Karpas-422 (cell line): ENCODE results near the gene TNFRSF11A. TPM values are rescaled to one million over a fixed set of nuclear protein-coding genes. Genes with fewer than 3 reads are reported as not detected.
A peak's percentile ranks its signal among the peaks of the same experiment; 100 is the strongest.

Experiments
- DNase-seq: peaks from one replicate; pipeline ENCODE4 v3.0.0-alpha.2; 2015
- H2AFZ ChIP-seq: fragments of 200-600 bp; sonication (generic); 2 replicates; pipeline ENCODE4 v1.6.1; 2014; ENCODE audit warnings: antibody characterized with exemption, low read length, mixed read lengths
- H3K27ac ChIP-seq: fragments of 200-600 bp; sonication (generic); 2 replicates; pipeline ENCODE4 v1.5.1; 2014; ENCODE audit warnings: mild to moderate bottlenecking, low read length, moderate library complexity
- H3K27me3 ChIP-seq: fragments of 200-600 bp; sonication (generic); 2 replicates; pipeline ENCODE4 v1.6.1; 2014; ENCODE audit warnings: low read length, mixed read lengths
- H3K36me3 ChIP-seq: fragments of 200-600 bp; sonication (generic); 2 replicates; pipeline ENCODE4 v1.6.1; 2014; ENCODE audit warnings: low read length, mixed read lengths; ENCODE audit not compliant: insufficient read depth
- H3K4me1 ChIP-seq: fragments of 200-600 bp; sonication (generic); 2 replicates; pipeline ENCODE4 v1.6.1; 2014; ENCODE audit warnings: mild to moderate bottlenecking, low read length, mixed read lengths
- H3K4me2 ChIP-seq: fragments of 200-600 bp; sonication (generic); 2 replicates; pipeline ENCODE4 v1.6.1; 2014; ENCODE audit warnings: low read length, low read depth, mild to moderate bottlenecking; ENCODE audit not compliant: poor library complexity, severe bottlenecking
- H3K4me3 ChIP-seq: fragments of 200-600 bp; sonication (generic); 2 replicates; pipeline ENCODE4 v1.5.1; 2014; ENCODE audit warnings: mild to moderate bottlenecking, antibody characterized with exemption, low read length, mixed read lengths
- H3K79me2 ChIP-seq: fragments of 200-600 bp; sonication (generic); 2 replicates; pipeline ENCODE4 v1.6.1; 2014; ENCODE audit warnings: mild to moderate bottlenecking, low read length, mixed read lengths
- H3K9ac ChIP-seq: fragments of 200-600 bp; sonication (generic); 2 replicates; pipeline ENCODE4 v1.6.0; 2014; ENCODE audit warnings: low read length
- H3K9me2 ChIP-seq: fragments of 200-600 bp; sonication (generic), shearing (Covaris generic); replicated peaks from 2 replicates; pipeline ENCODE4 v1.6.0; 2014; ENCODE audit warnings: mild to moderate bottlenecking, low read length, moderate library complexity; ENCODE audit not compliant: insufficient read depth
- H3K9me3 ChIP-seq: fragments of 300-700, 200-600 bp; sonication (generic); 2 replicates; pipeline ENCODE4 v1.6.1; 2014; ENCODE audit warnings: low read length, mixed read lengths
- H4K20me1 ChIP-seq: fragments of 200-600 bp; sonication (generic); 2 replicates; pipeline ENCODE4 v1.6.1; 2014; ENCODE audit warnings: mild to moderate bottlenecking, antibody characterized with exemption, low read length, low read depth; ENCODE audit not compliant: insufficient read depth
- total RNA-seq: library from RNA; depleted of rRNA; stranded (reverse); fragments of >200 nt; shearing (Covaris generic); gene quantifications from 2 replicates; pipeline ENCODE4 v1.2.3, GENCODE V29; 2014; ENCODE audit warnings: low replicate concordance

TNFRSF11A gene
- total RNA-seq, 1 experiment from 2014 or later: 1.0 TPM

GRCh38 chr18:62426191-62426488 is 101.0 kb downstream of the TNFRSF11A start:
- peak overlapping the region; percentile 15 for H3K4me2 ChIP-seq
- H3K4me1 ChIP-seq: peaks cover 4% of the 10 kb centered on the region; the same call in 1 of the 2 replicates
- DNase-seq: no peak

GRCh38 chr18:62432176-62432575 is 107.1 kb downstream of the TNFRSF11A start:
- Histone ChIP-seq H3K9ac (no peak overlapping the region), H3K36me3 (no peaks in the 10 kb centered on the region), H3K4me3 (no peak overlapping the region), H3K4me2 (no peak overlapping the region), H4K20me1 (no peaks in the 10 kb centered on the region), H3K27me3 (no peaks in the 10 kb centered on the region), H3K27ac (no peak overlapping the region), H3K9me3 (no peaks in the 10 kb centered on the region), H2AFZ (no peak overlapping the region), H3K9me2 (no peaks in the 10 kb centered on the region), H3K4me1 (no peaks in the 10 kb centered on the region; the same call in 1 of the 2 replicates), H3K79me2 (no peaks in the 10 kb centered on the region)
- DNase-seq: no peak

More at GRCh38 chr18:62426191-62426488, 101.0 kb downstream of the TNFRSF11A start:
- Histone ChIP-seq H4K20me1 (no peaks in the 10 kb centered on the region), H3K36me3 (no peaks in the 10 kb centered on the region), H3K27ac (no peak overlapping the region), H3K9me2 (no peaks in the 10 kb centered on the region), H2AFZ (no peak overlapping the region), H3K9ac (no peak overlapping the region), H3K9me3 (no peaks in the 10 kb centered on the region), H3K79me2 (no peaks in the 10 kb centered on the region), H3K4me3 (no peak overlapping the region), H3K27me3 (no peaks in the 10 kb centered on the region)

- no peaks in the 10 kb centered on the region for H3K4me1 ChIP-seq
- no peaks in the 10 kb centered on the region for H3K9me3 ChIP-seq
Observed at GRCh38 chr18:62434798-62435197, 109.7 kb downstream of the TNFRSF11A start.

GRCh38 chr18:62435435-62436031 is 110.4 kb downstream of the TNFRSF11A start:
- Histone ChIP-seq H3K9me3 (no peaks in the 10 kb centered on the region), H3K36me3 (no peaks in the 10 kb centered on the region), H3K4me2 (no peak overlapping the region), H3K27ac (no peak overlapping the region), H3K9me2 (no peaks in the 10 kb centered on the region), H3K27me3 (no peaks in the 10 kb centered on the region), H3K4me3 (no peak overlapping the region), H4K20me1 (no peaks in the 10 kb centered on the region), H2AFZ (no peak overlapping the region), H3K9ac (no peak overlapping the region), H3K79me2 (no peaks in the 10 kb centered on the region), H3K4me1 (no peaks in the 10 kb centered on the region)
- DNase-seq: no peak

More at GRCh38 chr18:62434798-62435197, 109.7 kb downstream of the TNFRSF11A start:
- Histone ChIP-seq H3K4me3 (no peak overlapping the region), H3K36me3 (no peaks in the 10 kb centered on the region), H2AFZ (no peak overlapping the region), H3K9ac (no peak overlapping the region), H3K9me2 (no peaks in the 10 kb centered on the region), H3K27me3 (no peaks in the 10 kb centered on the region), H4K20me1 (no peaks in the 10 kb centered on the region), H3K79me2 (no peaks in the 10 kb centered on the region), H3K4me2 (no peak overlapping the region), H3K27ac (no peak overlapping the region)
- DNase-seq: no peak

GRCh38 chr18:62436636-62437234 is 111.6 kb downstream of the TNFRSF11A start:
- Histone ChIP-seq H3K79me2 (no peaks in the 10 kb centered on the region), H3K27me3 (no peaks in the 10 kb centered on the region), H3K9ac (no peak overlapping the region), H3K27ac (no peak overlapping the region), H2AFZ (no peak overlapping the region), H3K4me3 (no peak overlapping the region), H3K4me2 (no peak overlapping the region), H3K4me1 (no peaks in the 10 kb centered on the region), H4K20me1 (no peaks in the 10 kb centered on the region), H3K9me3 (no peaks in the 10 kb centered on the region), H3K36me3 (no peaks in the 10 kb centered on the region), H3K9me2 (no peaks in the 10 kb centered on the region)
- no peak for DNase-seq

GRCh38 chr18:62437235-62438017 is 112.3 kb downstream of the TNFRSF11A start:
- Histone ChIP-seq H3K27ac (no peak overlapping the region), H3K9ac (no peak overlapping the region), H2AFZ (no peak overlapping the region)

GRCh38 chr18:62438018-62438329 is 112.9 kb downstream of the TNFRSF11A start:
- no peak overlapping the region for H2AFZ ChIP-seq
- H3K9ac ChIP-seq: no peak overlapping the region
- H3K79me2 ChIP-seq: no peaks in the 10 kb centered on the region
- no peaks in the 10 kb centered on the region for H4K20me1 ChIP-seq
- no peaks in the 10 kb centered on the region for H3K36me3 ChIP-seq
- H3K9me3 ChIP-seq: no peaks in the 10 kb centered on the region
- no peaks in the 10 kb centered on the region for H3K4me1 ChIP-seq
- no peaks in the 10 kb centered on the region for H3K9me2 ChIP-seq
- H3K4me3 ChIP-seq: no peak overlapping the region
- no peaks in the 10 kb centered on the region for H3K27me3 ChIP-seq
- H3K27ac ChIP-seq: no peak overlapping the region
- DNase-seq: no peak
- H3K4me2 ChIP-seq: no peak overlapping the region

More at GRCh38 chr18:62437235-62438017, 112.3 kb downstream of the TNFRSF11A start:
- Histone ChIP-seq H3K9me3 (no peaks in the 10 kb centered on the region), H3K36me3 (no peaks in the 10 kb centered on the region), H3K4me1 (no peaks in the 10 kb centered on the region), H3K79me2 (no peaks in the 10 kb centered on the region), H3K4me2 (no peak overlapping the region), H3K4me3 (no peak overlapping the region), H3K9me2 (no peaks in the 10 kb centered on the region), H3K27me3 (no peaks in the 10 kb centered on the region), H4K20me1 (no peaks in the 10 kb centered on the region)
- DNase-seq: no peak

GRCh38 chr18:62438402-62438801 is 113.3 kb downstream of the TNFRSF11A start:
- Histone ChIP-seq H3K36me3 (no peaks in the 10 kb centered on the region), H3K4me1 (no peaks in the 10 kb centered on the region), H3K4me3 (no peak overlapping the region), H3K9me2 (no peaks in the 10 kb centered on the region), H2AFZ (no peak overlapping the region), H3K4me2 (no peak overlapping the region), H3K9ac (no peak overlapping the region), H3K79me2 (no peaks in the 10 kb centered on the region), H3K9me3 (no peaks in the 10 kb centered on the region), H3K27ac (no peak overlapping the region), H3K27me3 (no peaks in the 10 kb centered on the region), H4K20me1 (no peaks in the 10 kb centered on the region)
- DNase-seq: no peak
